Kidney (tissue), 14 donors: ENCODE results near the gene AK2. TPM values are rescaled to one million over a fixed set of nuclear protein-coding genes. Genes with fewer than 3 reads are reported as not detected.

ENCODE experiments used
- DNase-seq, 5 donors: peaks; one replicate each; pipeline ENCODE4 v3.0.0-alpha.2; 2013 to 2020
- FAIRE-seq: peaks from 2 replicates; lab custom pipeline; 2012; peaks lifted over from hg19 to GRCh38; lab: Jason Lieb, UNC
- H3K27ac ChIP-seq, 2 donors: one replicate each; pipeline ENCODE4 v1.7.0; 2013; ENCODE audit warnings: low read depth in 2 of 2, low read length in 2 of 2, inconsistent platforms in 1 of 2
- H3K27me3 ChIP-seq: one replicate; pipeline ENCODE4 v1.7.1; 2013; ENCODE audit warnings: low read length, inconsistent platforms; ENCODE audit not compliant: control insufficient read depth, insufficient read depth
- H3K36me3 ChIP-seq, 3 donors: one replicate each; pipeline versions ENCODE4 v1.7.0 to v1.7.1; 2013; ENCODE audit warnings: low read length in 3 of 3, control low read depth in 1 of 3, inconsistent platforms in 1 of 3; ENCODE audit not compliant: insufficient read depth in 3 of 3, control insufficient read depth in 2 of 3
- H3K4me1 ChIP-seq, 3 donors: one replicate each; pipeline versions ENCODE4 v1.7.0 to v1.7.1; 2013; ENCODE audit warnings: low read length in 3 of 3, inconsistent platforms in 1 of 3, low read depth in 1 of 3; ENCODE audit not compliant: control insufficient read depth in 2 of 3, insufficient read depth in 2 of 3
- H3K4me3 ChIP-seq, 3 donors: one replicate each; pipeline versions ENCODE4 v1.7.0 to v1.8.1; 2013; ENCODE audit warnings: low read length in 3 of 3, control low read depth in 1 of 3, inconsistent platforms in 1 of 3
- H3K9ac ChIP-seq, 3 donors: one replicate each; pipeline versions ENCODE4 v1.7.0 to v1.7.1; 2013; ENCODE audit warnings: low read length in 3 of 3, control low read depth in 1 of 3, inconsistent platforms in 1 of 3
- H3K9me3 ChIP-seq, 3 donors: one replicate each; pipeline versions ENCODE4 v1.7.0 to v1.7.1; 2013; ENCODE audit warnings: low read length in 3 of 3, control low read depth in 1 of 3, inconsistent platforms in 1 of 3; ENCODE audit not compliant: control insufficient read depth in 2 of 3, insufficient read depth in 1 of 3
- CTCF ChIP-seq: IDR thresholded peaks from 3 replicates; pipeline ENCODE4 v1.5.1; 2012; ENCODE audit warnings: mild to moderate bottlenecking, moderate library complexity, borderline replicate concordance; ENCODE audit not compliant: insufficient read depth; ENCODE audit errors: extremely low read depth
- intact Hi-C: fragments of 100-400 bp; cut with DNase I; formaldehyde crosslinking; loops from one replicate; pipeline ENCODE4 v1.11.1; 2022
- polyA plus RNA-seq: library from polyadenylated mRNA; stranded (reverse); fragments of 350-450 nt; fragmentation: Illumina TruSeq; extraction: RNeasy Lipid Tissue Mini Kit (QIAGEN cat#74804); gene quantifications from one replicate; pipeline ENCODE4 v1.2.3, GENCODE V29; 2014; ENCODE audit warnings: low read depth, low replicate concordance; ENCODE audit not compliant: insufficient read depth
- total RNA-seq: library from RNA; stranded (reverse); fragmentation: NEBNext Ultra II Directional; extraction: Animal tissue kit (Norgen Biotek cat#: 25700); gene quantifications from one replicate; pipeline ENCODE4 v1.2.1, GENCODE V29; 2021
- donor health status: control.
- donor health status: control.
- donor health status: control.
- donor health status: control.
- donor health status: control.
- donor health status: DM: yes; HTN: yes; CAD: no.
- donor health status: Normal renal cell carcinoma (clear cell type).

AK2 gene
- total and polyA plus RNA-seq, 2 donors from 2014 or later: 172 to 334 TPM

DNA sequence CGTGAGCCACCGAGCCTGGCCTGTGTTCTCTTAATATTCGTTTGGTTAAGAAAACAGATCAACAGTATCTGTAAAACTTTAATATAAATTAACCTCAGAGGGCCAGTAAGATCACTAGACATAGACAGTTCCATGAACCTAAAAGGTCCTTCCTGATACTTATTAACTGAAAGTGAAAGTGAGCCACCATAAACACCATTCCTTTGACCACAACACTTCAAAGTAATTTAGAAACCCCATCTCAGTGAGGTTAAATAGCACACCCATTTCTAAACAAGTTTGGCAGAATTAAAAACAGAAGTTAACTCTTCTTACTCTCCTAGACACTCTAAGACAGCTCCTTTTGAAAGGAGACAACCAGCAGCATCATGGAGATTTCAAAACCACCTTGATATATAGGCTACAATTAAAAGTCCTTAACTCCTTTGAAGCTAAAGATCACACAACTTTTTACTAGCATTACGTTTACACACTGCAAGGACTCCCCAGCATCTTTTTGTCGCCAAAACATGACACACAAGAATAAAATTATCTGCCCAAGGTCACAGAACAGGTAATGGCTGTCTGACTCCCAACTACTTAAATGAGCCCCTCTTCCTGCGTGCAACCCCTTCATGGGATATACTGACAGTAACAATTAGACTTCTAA lies 74.3 kb downstream of the AK2 start:
- no peaks in the 10 kb centered on the region for H3K9me3 ChIP-seq
- H3K27ac ChIP-seq: peak overlapping the region; percentile 25 to 60
- peak overlapping the region in 1 of 3 donors; percentile 69 for H3K9ac ChIP-seq
- peak; percentile 73 for FAIRE-seq
- intact Hi-C loops: no loop called here
- peaks cover 0 to 11% (median 4%) of the 10 kb centered on the region in 3 donors for H3K4me1 ChIP-seq
- no peaks in the 10 kb centered on the region for H3K27me3 ChIP-seq
- no peaks in the 10 kb centered on the region for H3K36me3 ChIP-seq
- peak in 1 of 5 donors; percentile 42 for DNase-seq
- peak overlapping the region; percentile 37 to 86 (median 69) for H3K4me3 ChIP-seq
- no peak for TF ChIP-seq CTCF

GRCh38 chr1:32960819-32961355 lies 75.8 kb downstream of the AK2 start:
- TF ChIP-seq CTCF: no peak
- Histone ChIP-seq H3K27me3 (no peaks in the 10 kb centered on the region), H3K27ac (peak overlapping the region in 1 of 2 donors; percentile 8), H3K36me3 (no peaks in the 10 kb centered on the region), H3K4me1 (peaks cover 0 to 11% (median 4%) of the 10 kb centered on the region in 3 donors), H3K9me3 (no peaks in the 10 kb centered on the region), H3K9ac (no peak overlapping the region), H3K4me3 (peak overlapping the region in 2 of 3 donors; percentile 1 to 23)
- intact Hi-C loops: no loop called here
- DNase-seq (no peak), FAIRE-seq (no peak)

DNA sequence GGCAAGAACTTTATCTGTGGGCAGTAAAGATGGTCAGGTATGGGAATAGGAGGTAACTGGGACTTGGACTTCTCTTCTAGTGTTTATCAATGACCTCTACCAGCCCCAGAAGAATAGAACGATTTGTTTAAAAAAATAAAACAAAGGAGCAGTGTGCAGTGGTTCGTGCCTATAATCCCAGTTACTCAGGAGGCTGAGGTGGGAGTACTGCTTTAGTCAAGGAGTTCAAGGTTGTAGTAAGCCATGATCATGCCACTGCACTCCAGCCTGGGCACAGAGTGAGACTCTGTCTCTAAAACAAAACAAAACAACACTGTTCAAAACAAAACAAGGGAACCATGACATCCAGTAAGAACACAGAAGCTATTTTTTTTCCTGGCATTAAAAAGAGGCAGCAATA lies 76.3 kb downstream of the AK2 start:
- Histone ChIP-seq H3K27me3 (no peaks in the 10 kb centered on the region), H3K9me3 (no peaks in the 10 kb centered on the region), H3K36me3 (no peaks in the 10 kb centered on the region), H3K27ac (no peak overlapping the region), H3K4me1 (peaks cover 0 to 11% (median 4%) of the 10 kb centered on the region in 3 donors), H3K4me3 (no peak overlapping the region), H3K9ac (no peak overlapping the region)
- FAIRE-seq (no peak), DNase-seq (no peak)
- intact Hi-C loops: no loop called here
- TF ChIP-seq CTCF: no peak
